HepG2 (cell line): ENCODE results near the gene CYP4X1. TPM values are rescaled to one million over a fixed set of nuclear protein-coding genes. Genes with fewer than 3 reads are reported as not detected.

Experiments
- ATAC-seq: fragments of 200-7000 bp; cut with Tn5 transposase; 3 replicates; pipeline ENCODE4 v1.9.1; 2020; ENCODE audit warnings: mild to moderate bottlenecking, moderate library complexity
- BruUV-seq: library from RNA; stranded (reverse); fragments of 400-500 nt; replicated peaks from 2 replicates; lab custom pipeline; 2021; lab: Mats Ljungman, UMichigan
- CTCF ChIA-PET: fragments of 300-600 bp; formaldehyde crosslinking; extraction: SDS; loops from one replicate; lab custom pipeline; 2021; ENCODE audit warnings: low total read pairs, inconsistent platforms, low intra/inter-chr PET ratio; lab: Yijun Ruan, JAX
- POLR2A ChIA-PET: fragments of 350-600 bp; sonication (Branson Sonifier 250); formaldehyde crosslinking; loops from one replicate; lab custom pipeline; 2020; ENCODE audit warnings: antibody characterized with exemption, inconsistent platforms; lab: Yijun Ruan, JAX
- DNase-seq: peaks from one replicate; pipeline ENCODE4 v3.0.0-alpha.2; 2015; ENCODE audit warnings: low spot score
- FAIRE-seq: peaks from 3 replicates; lab custom pipeline; 2011; peaks lifted over from hg19 to GRCh38; lab: Jason Lieb, UNC
- H2AFZ ChIP-seq: one replicate; pipeline ENCODE4 v1.6.1; 2011; ENCODE audit warnings: low read length, inconsistent platforms
- H3K27ac ChIP-seq: fragments of 300-600 bp; 3 replicates; pipeline ENCODE4 v1.8.0; 2011; ENCODE audit warnings: mixed run types, mild to moderate bottlenecking, mixed read lengths, low read length, inconsistent platforms; ENCODE audit not compliant: insufficient read depth; ENCODE audit errors: extremely low read length
- H3K27me3 ChIP-seq, 2 experiments: fragments of 200-600 bp in 1 of 2; 2 replicates in 1 of 2; 3 replicates in 1 of 2; pipeline versions ENCODE4 v1.6.0 to v1.8.0; 2011; ENCODE audit warnings: low read length in 2 of 2, mild to moderate bottlenecking in 2 of 2, moderate library complexity in 2 of 2, inconsistent platforms in 1 of 2; ENCODE audit not compliant: insufficient read depth in 2 of 2, control insufficient read depth in 1 of 2
- H3K36me3 ChIP-seq, 2 experiments: fragments of 200-600 bp in 1 of 2; replicated peaks in 1 of 2; 2 replicates in 1 of 2; 3 replicates in 1 of 2; pipeline versions ENCODE4 v1.5.1 to v1.8.0; 2011; ENCODE audit warnings: low read length in 2 of 2, inconsistent platforms in 1 of 2; ENCODE audit not compliant: insufficient read depth in 2 of 2, control insufficient read depth in 1 of 2
- H3K4me1 ChIP-seq: 2 replicates; pipeline ENCODE4 v1.5.1; 2012; ENCODE audit warnings: low read length, inconsistent platforms; ENCODE audit not compliant: insufficient read depth
- H3K4me2 ChIP-seq: 2 replicates; pipeline ENCODE4 v1.6.0; 2011; ENCODE audit warnings: low read depth, low read length, inconsistent platforms
- H3K4me3 ChIP-seq, 3 experiments: fragments of 200-600 bp in 1 of 3; sonication (generic), shearing (Covaris generic) in 1 of 3; replicated peaks in 1 of 3; 2 replicates each; pipeline ENCODE4 v1.5.1; 2011 to 2016; ENCODE audit warnings: low read length in 3 of 3, inconsistent platforms in 2 of 3, low read depth in 2 of 3, mild to moderate bottlenecking in 2 of 3, control low read depth in 1 of 3, mixed read lengths in 1 of 3; ENCODE audit not compliant: insufficient read depth in 1 of 3
- H3K79me2 ChIP-seq: one replicate; pipeline ENCODE4 v1.6.1; 2011; ENCODE audit warnings: low read length, inconsistent platforms; ENCODE audit not compliant: insufficient read depth
- H3K9ac ChIP-seq: 2 replicates; pipeline ENCODE4 v1.6.0; 2011; ENCODE audit warnings: mild to moderate bottlenecking, low read depth, low read length, inconsistent platforms; ENCODE audit not compliant: insufficient read depth
- H3K9me3 ChIP-seq: 2 replicates; pipeline ENCODE4 v1.5.1; 2012; ENCODE audit warnings: mild to moderate bottlenecking, low read length
- H4K20me1 ChIP-seq: 2 replicates; pipeline ENCODE4 v1.6.0; 2011; ENCODE audit warnings: inconsistent platforms, mild to moderate bottlenecking, low read length, moderate library complexity; ENCODE audit not compliant: insufficient read depth
- CEBPZ ChIP-seq: IDR thresholded peaks from 2 replicates; pipeline ENCODE4 v1.6.1; 2012; ENCODE audit warnings: low read length, improper control_type of control experiment
- CREB3 ChIP-seq: sonication (generic); formaldehyde crosslinking; IDR thresholded peaks from 2 replicates; pipeline ENCODE4 v1.5.0; 2020; ENCODE audit warnings: missing genetic modification reagents
- ETV5 ChIP-seq: IDR thresholded peaks from 2 replicates; pipeline ENCODE4 v1.6.1; 2018; ENCODE audit warnings: missing biosample characterization, missing genetic modification reagents, inconsistent platforms, borderline replicate concordance
- FUBP1 ChIP-seq: sonication (generic); formaldehyde crosslinking; IDR thresholded peaks from 2 replicates; pipeline ENCODE4 v1.5.1; 2020; ENCODE audit warnings: missing genetic modification reagents, mild to moderate bottlenecking, borderline replicate concordance
- HOMEZ ChIP-seq: IDR thresholded peaks from 2 replicates; pipeline ENCODE4 v1.6.1; 2016; ENCODE audit warnings: low read depth
- MBNL3 ChIP-seq: fragments of 250-450 bp; sonication (Bioruptor Pico); conservative IDR thresholded peaks from 2 replicates; pipeline ENCODE4 v1.8.0; 2022; ENCODE audit warnings: mild to moderate bottlenecking, inconsistent platforms
- PHB2 ChIP-seq: fragments of 450-650 bp; IDR thresholded peaks from 2 replicates; pipeline ENCODE4 v1.6.1; 2018; ENCODE audit not compliant: partially characterized antibody
- SIX1 ChIP-seq: sonication (generic); formaldehyde crosslinking; IDR thresholded peaks from 2 replicates; pipeline ENCODE4 v1.4.0; 2020; ENCODE audit warnings: missing genetic modification reagents, borderline replicate concordance
- THAP8 ChIP-seq: sonication (generic); formaldehyde crosslinking; IDR thresholded peaks from 2 replicates; pipeline ENCODE4 v1.5.1; 2020; ENCODE audit warnings: missing genetic modification reagents, mild to moderate bottlenecking, borderline replicate concordance
- ZNF230 ChIP-seq: sonication (generic); formaldehyde crosslinking; IDR thresholded peaks from 2 replicates; pipeline ENCODE4 v1.4.0; 2020; ENCODE audit warnings: mild to moderate bottlenecking, missing genetic modification reagents
- ZNF652 ChIP-seq: IDR thresholded peaks from 2 replicates; pipeline ENCODE4 v1.6.1; 2016; ENCODE audit warnings: low read depth, borderline replicate concordance
- ZNF773 ChIP-seq: sonication (generic); formaldehyde crosslinking; IDR thresholded peaks from 2 replicates; pipeline ENCODE4 v1.4.0; 2020; ENCODE audit warnings: missing genetic modification reagents, borderline replicate concordance
- ZNF777 ChIP-seq: sonication (generic); formaldehyde crosslinking; IDR thresholded peaks from 2 replicates; pipeline ENCODE4 v1.4.0; 2020; ENCODE audit warnings: missing genetic modification reagents
- ZUFSP ChIP-seq: sonication (generic); formaldehyde crosslinking; IDR thresholded peaks from 2 replicates; pipeline ENCODE4 v1.9.0; 2021; ENCODE audit warnings: missing genetic modification reagents, mild to moderate bottlenecking, borderline replicate concordance
- WGBS: methylation state at CpG from one replicate; pipeline ENCODE4 v1.1.6; 2017; ENCODE audit warnings: low lambda C conversion rate; 5-methylcytosine and 5-hydroxymethylcytosine counted together
- in situ Hi-C: cut with HindIII; loops from 2 replicates; pipeline ENCODE4 v1.10.0; 2017; ENCODE audit warnings: low pct_unique_long_range_greater_than_20kb; ENCODE audit not compliant: extremely low pct_ligation_motif_present
- intact Hi-C: fragments of 100-400 bp; cut with micrococcal nuclease; formaldehyde crosslinking; loops from one replicate; pipeline ENCODE4 v1.10.0; 2022; ENCODE audit not compliant: unreplicated experiment
- polyA plus RNA-seq, 8 experiments: library from polyadenylated mRNA; depleted of rRNA in 3 of 8; stranded (reverse) in 7 of 8; unstranded in 1 of 8; fragments of >200 nt; fragmentation: Illumina TruSeq in 4 of 8; extraction: Trizol in 4 of 8; gene quantifications; 2 replicates each; pipeline versions ENCODE4 v1.2.1 to v1.2.3, GENCODE V29; 2011 to 2016; ENCODE audit warnings: low read depth in 4 of 8, missing spikeins in 1 of 8, mixed read lengths in 1 of 8; ENCODE audit not compliant: insufficient read depth in 1 of 8
- total RNA-seq, 5 experiments: library from RNA; depleted of rRNA; stranded (reverse); fragments of >200 nt; fragmentation: Illumina TruSeq; extraction: Trizol; gene quantifications; 2 replicates each; pipeline ENCODE4 v1.2.3, GENCODE V29; 2016; ENCODE audit warnings: low read depth in 1 of 5

Gene CYP4X1
- total and polyA plus RNA-seq, 2 of the 13 experiments (the other 11 are each of a cell fraction or from before 2014, with no cell fraction given) = 0.07 TPM; not detected in 1

- Histone ChIP-seq H3K9ac (no peak overlapping the region), H3K4me3 (no peak overlapping the region), H3K79me2 (no peaks in the 10 kb centered on the region), H3K4me1 (peaks cover 1% of the 10 kb centered on the region), H3K27ac (no peak overlapping the region), H3K27me3 (no peaks in the 10 kb centered on the region; a peak in 1 of 5 replicates), H3K4me2 (no peak overlapping the region), H4K20me1 (no peaks in the 10 kb centered on the region), H3K36me3 (no peaks in the 10 kb centered on the region), H3K9me3 (no peaks in the 10 kb centered on the region), H2AFZ (no peak overlapping the region)
- in situ Hi-C loops (no loop called here), intact Hi-C loops (no loop called here)
- POLR2A ChIA-PET = no interaction called here
- no peak for ATAC-seq
- 17% methylated on average over 2 of the region's 3 CpGs for WGBS
- no TSS peak for BruUV-seq
- DNase-seq = no peak
- no peak for FAIRE-seq
- CTCF ChIA-PET = no interaction called here
- TF ChIP-seq PHB2 (no peak), MBNL3 (CRISPR knock-in tag) (no peak), ZNF777 (CRISPR knock-in tag) (no peak), ZNF773 (CRISPR knock-in tag) (no peak), ZUFSP (CRISPR knock-in tag) (no peak), CREB3 (CRISPR knock-in tag) (no peak), ETV5 (CRISPR knock-in tag) (no peak), FUBP1 (no peak), SIX1 (no peak), THAP8 (CRISPR knock-in tag) (no peak), ZNF652 (CRISPR knock-in tag) (no peak), CEBPZ (no peak), HOMEZ (CRISPR knock-in tag) (no peak), ZNF230 (CRISPR knock-in tag) (no peak)
These were observed 6.8 kb downstream of the CYP4X1 start for GRCh38 chr1:47030170-47030805.
